H9 (cell line): Measurements from ENCODE around the gene TBC1D9B. TPM values are rescaled to one million over a fixed set of nuclear protein-coding genes. Genes with fewer than 3 reads are reported as not detected.

Experiments
- DNase-seq: peaks from one replicate; pipeline ENCODE4 v3.0.0-alpha.2; 2017
- H2AFZ ChIP-seq: one replicate; pipeline ENCODE4 v1.6.1; 2013; ENCODE audit warnings: mild to moderate bottlenecking, low read length, control low read depth, moderate library complexity
- H2AK5ac ChIP-seq: 2 replicates; pipeline ENCODE4 v1.6.1; 2013; ENCODE audit warnings: low read length, control low read depth, mixed read lengths; ENCODE audit not compliant: insufficient read length
- H2BK120ac ChIP-seq: one replicate; pipeline ENCODE4 v1.6.1; 2013; ENCODE audit warnings: low read depth, mild to moderate bottlenecking, low read length, control low read depth, inconsistent platforms; ENCODE audit not compliant: poor library complexity, severe bottlenecking
- H2BK12ac ChIP-seq: 2 replicates; pipeline ENCODE4 v1.6.1; 2013; ENCODE audit warnings: low read length, control low read depth, mixed read lengths, low read depth; ENCODE audit not compliant: insufficient read length
- H2BK15ac ChIP-seq: 2 replicates; pipeline ENCODE4 v1.6.1; 2013; ENCODE audit warnings: low read depth, low read length, control low read depth
- H2BK20ac ChIP-seq: one replicate; pipeline ENCODE4 v1.6.1; 2013; ENCODE audit warnings: low read depth, mild to moderate bottlenecking, low read length, control low read depth, inconsistent platforms; ENCODE audit not compliant: poor library complexity, severe bottlenecking
- H2BK5ac ChIP-seq: 2 replicates; pipeline ENCODE4 v1.6.1; 2013; ENCODE audit warnings: low read length, control low read depth, mixed read lengths; ENCODE audit not compliant: insufficient read length
- H3K14ac ChIP-seq: 2 replicates; pipeline ENCODE4 v1.6.1; 2013; ENCODE audit warnings: low read length, control low read depth; ENCODE audit not compliant: insufficient read depth
- H3K18ac ChIP-seq: 2 replicates; pipeline ENCODE4 v1.6.1; 2013; ENCODE audit warnings: low read depth, mild to moderate bottlenecking, mixed read lengths, low read length, control low read depth; ENCODE audit not compliant: insufficient read length
- H3K23ac ChIP-seq: 2 replicates; pipeline ENCODE4 v1.6.1; 2013; ENCODE audit warnings: low read length, control low read depth, mixed read lengths, low read depth; ENCODE audit not compliant: insufficient read length
- H3K23me2 ChIP-seq: 2 replicates; pipeline ENCODE4 v1.6.1; 2013; ENCODE audit warnings: low read depth, mild to moderate bottlenecking, mixed read lengths, low read length, control low read depth; ENCODE audit not compliant: insufficient read length, poor library complexity, severe bottlenecking
- H3K27ac ChIP-seq: 2 replicates; pipeline ENCODE4 v1.5.1; 2013; ENCODE audit warnings: low read length, control low read depth, mixed read lengths, low read depth; ENCODE audit not compliant: insufficient read length
- H3K27me3 ChIP-seq: 2 replicates; pipeline ENCODE4 v1.6.1; 2013; ENCODE audit warnings: low read length, control low read depth, inconsistent platforms; ENCODE audit not compliant: insufficient read depth
- H3K4ac ChIP-seq: 2 replicates; pipeline ENCODE4 v1.6.1; 2013; ENCODE audit warnings: low read depth, mild to moderate bottlenecking, control low read depth, inconsistent platforms, low read length, moderate library complexity
- H3K4me1 ChIP-seq: 2 replicates; pipeline ENCODE4 v1.6.1; 2013; ENCODE audit warnings: low read length, control low read depth, inconsistent platforms; ENCODE audit not compliant: insufficient read depth
- H3K4me2 ChIP-seq: 2 replicates; pipeline ENCODE4 v1.6.1; 2013; ENCODE audit warnings: low read length, control low read depth, mixed read lengths; ENCODE audit not compliant: insufficient read length, insufficient read depth
- H3K56ac ChIP-seq: 2 replicates; pipeline ENCODE4 v1.6.1; 2013; ENCODE audit warnings: low read depth, mild to moderate bottlenecking, mixed read lengths, low read length, control low read depth; ENCODE audit not compliant: insufficient read length
- H3K79me1 ChIP-seq: 2 replicates; pipeline ENCODE4 v1.6.1; 2013; ENCODE audit warnings: low read depth, mild to moderate bottlenecking, moderate library complexity, low read length, control low read depth, inconsistent platforms; ENCODE audit not compliant: insufficient read depth, poor library complexity, severe bottlenecking
- H3K79me2 ChIP-seq: 2 replicates; pipeline ENCODE4 v1.6.1; 2013; ENCODE audit warnings: low read length, control low read depth, inconsistent platforms; ENCODE audit not compliant: insufficient read depth
- H3K9ac ChIP-seq: 2 replicates; pipeline ENCODE4 v1.6.1; 2013; ENCODE audit warnings: low read length, control low read depth, mixed read lengths; ENCODE audit not compliant: insufficient read length; ENCODE audit errors: extremely low read depth
- H3K9me3 ChIP-seq: one replicate; pipeline ENCODE4 v1.6.1; 2013; ENCODE audit warnings: low read depth, low read length, inconsistent platforms; ENCODE audit not compliant: control insufficient read depth
- H3T11ph ChIP-seq: one replicate; pipeline ENCODE4 v1.6.1; 2013; ENCODE audit warnings: mild to moderate bottlenecking, low read length, control low read depth, inconsistent platforms
- H4K20me1 ChIP-seq: one replicate; pipeline ENCODE4 v1.6.1; 2013; ENCODE audit not compliant: control insufficient read depth, insufficient read length, insufficient read depth
- H4K5ac ChIP-seq: 2 replicates; pipeline ENCODE4 v1.6.1; 2013; ENCODE audit warnings: low read depth, mild to moderate bottlenecking, mixed read lengths, low read length, control low read depth; ENCODE audit not compliant: insufficient read length
- H4K8ac ChIP-seq: replicated peaks from 2 replicates; pipeline ENCODE4 v1.6.1; 2013; ENCODE audit warnings: low read length, control low read depth, mixed read lengths, low read depth; ENCODE audit not compliant: insufficient read length
- H4K91ac ChIP-seq: 2 replicates; pipeline ENCODE4 v1.6.1; 2013; ENCODE audit warnings: low read depth, mild to moderate bottlenecking, moderate library complexity, mixed read lengths, low read length, control low read depth; ENCODE audit not compliant: insufficient read length
- H3K27ac Mint-ChIP-seq, 3 experiments: 2 replicates in 2 of 3; 3 replicates in 1 of 3; pipeline ENCODE4 v1.8.0; 2020 to 2021; ENCODE audit warnings: mixed read lengths in 3 of 3, mild to moderate bottlenecking in 1 of 3, moderate library complexity in 1 of 3
- H3K27me3 Mint-ChIP-seq: 2 replicates; pipeline ENCODE4 v1.8.0; 2021; ENCODE audit warnings: low read depth, mild to moderate bottlenecking, moderate library complexity, mixed read lengths
- H3K36me3 Mint-ChIP-seq, 3 experiments: 2 replicates in 2 of 3; 3 replicates in 1 of 3; pipeline ENCODE4 v1.8.0; 2020 to 2021; ENCODE audit warnings: low read depth in 3 of 3, mixed read lengths in 3 of 3; ENCODE audit not compliant: insufficient read depth in 1 of 3
- H3K4me1 Mint-ChIP-seq, 2 experiments: 2 replicates each; pipeline ENCODE4 v1.8.0; 2020; ENCODE audit warnings: mixed read lengths in 2 of 2
- H3K4me3 Mint-ChIP-seq, 2 experiments: 2 replicates in 1 of 2; 3 replicates in 1 of 2; pipeline ENCODE4 v1.8.0; 2020 to 2021; ENCODE audit warnings: mild to moderate bottlenecking in 2 of 2, mixed read lengths in 2 of 2, moderate library complexity in 1 of 2
- H3K9me3 Mint-ChIP-seq, 2 experiments: 2 replicates in 1 of 2; 3 replicates in 1 of 2; pipeline ENCODE4 v1.8.0; 2020; ENCODE audit warnings: mild to moderate bottlenecking in 2 of 2, mixed read lengths in 2 of 2, moderate library complexity in 1 of 2
- CTCF ChIP-seq: fragments of 200-600 bp; sonication (generic); conservative IDR thresholded peaks from 3 replicates; pipeline ENCODE4 v1.8.0; 2021; ENCODE audit warnings: antibody characterized with exemption, mild to moderate bottlenecking
- WGBS: extraction: QIAGEN DNeasy Blood & Tissue Kit; methylation state at CpG from one replicate; pipeline ENCODE4 v1.1.7; 2013; ENCODE audit warnings: missing lambda C conversion rate, low lambda C conversion rate, mixed read lengths; ENCODE audit not compliant: insufficient read length; ENCODE audit errors: extremely low coverage; 5-methylcytosine and 5-hydroxymethylcytosine counted together
- total RNA-seq: library from RNA; stranded (reverse); gene quantifications from 2 replicates; pipeline ENCODE4 v1.2.1, GENCODE V29; 2021

The TBC1D9B gene
- total RNA-seq, 1 experiment from 2014 or later, result 62.1 TPM

GRCh38 chr5:179954434-179954833 lies 46.7 kb upstream of the TBC1D9B start:
- Histone ChIP-seq H2AFZ (no peak overlapping the region), H2BK12ac (no peak overlapping the region), H4K5ac (no peak overlapping the region), H3K27ac (no peak overlapping the region), H3K23ac (no peak overlapping the region), H3K23me2 (no peaks in the 10 kb centered on the region), H4K8ac (no peak overlapping the region), H2AK5ac (no peak overlapping the region), H3K4me1 (no peaks in the 10 kb centered on the region), H3K4ac (no peak overlapping the region), H3T11ph (no peak overlapping the region), H4K91ac (no peak overlapping the region), H4K20me1 (no peaks in the 10 kb centered on the region), H3K18ac (no peak overlapping the region), H3K4me2 (no peak overlapping the region), H3K9me3 (no peaks in the 10 kb centered on the region), H3K56ac (no peak overlapping the region), H2BK5ac (no peak overlapping the region), H2BK120ac (no peak overlapping the region), H2BK20ac (no peak overlapping the region), H3K27me3 (no peaks in the 10 kb centered on the region), H3K79me1 (no peaks in the 10 kb centered on the region), H3K14ac (no peak overlapping the region), H3K9ac (no peak overlapping the region), H2BK15ac (no peak overlapping the region), H3K79me2 (no peaks in the 10 kb centered on the region)
- no peak for TF ChIP-seq CTCF
- Mint-ChIP-seq H3K4me1 (no peaks in the 10 kb centered on the region), H3K9me3 (no peaks in the 10 kb centered on the region), H3K4me3 (no peak overlapping the region), H3K27me3 (no peaks in the 10 kb centered on the region), H3K36me3 (peaks cover 5 to 44% (median 32%) of the 10 kb centered on the region in 3 experiments; a peak in 5 of 7 replicates), H3K27ac (peak overlapping the region in 1 of 3 experiments; percentile 71; a peak in 1 of 7 replicates)
- WGBS, result no CpG with 5 or more reads among the region's 6 CpGs
- no peak for DNase-seq
